Cardiac fibroblast (primary cell): ENCODE results near the gene CELSR1.

Source experiments
- DNase-seq, 2 donors: peaks; one replicate each; pipeline versions ENCODE4 v3.0.0 to v3.0.0-alpha.2; 2010; ENCODE audit warnings: low read depth in 2 of 2
- H3K4me3 ChIP-seq, 2 donors: replicated peaks in 1 of 2; 1 replicate in 1 of 2; 2 replicates in 1 of 2; pipeline ENCODE4 v1.5.1; 2011; ENCODE audit warnings: low read depth in 2 of 2, low read length in 2 of 2, mild to moderate bottlenecking in 2 of 2, moderate library complexity in 1 of 2
- TF ChIP-seq, protein P1 (sequence below): IDR thresholded peaks from one replicate; pipeline ENCODE4 v1.5.1; 2011; ENCODE audit warnings: low read depth, mild to moderate bottlenecking, low read length, inconsistent platforms

The CELSR1 gene

GRCh38 chr22:46380581-46380980 lies 156.8 kb downstream of the CELSR1 start:
- TF ChIP-seq, protein P1, sequence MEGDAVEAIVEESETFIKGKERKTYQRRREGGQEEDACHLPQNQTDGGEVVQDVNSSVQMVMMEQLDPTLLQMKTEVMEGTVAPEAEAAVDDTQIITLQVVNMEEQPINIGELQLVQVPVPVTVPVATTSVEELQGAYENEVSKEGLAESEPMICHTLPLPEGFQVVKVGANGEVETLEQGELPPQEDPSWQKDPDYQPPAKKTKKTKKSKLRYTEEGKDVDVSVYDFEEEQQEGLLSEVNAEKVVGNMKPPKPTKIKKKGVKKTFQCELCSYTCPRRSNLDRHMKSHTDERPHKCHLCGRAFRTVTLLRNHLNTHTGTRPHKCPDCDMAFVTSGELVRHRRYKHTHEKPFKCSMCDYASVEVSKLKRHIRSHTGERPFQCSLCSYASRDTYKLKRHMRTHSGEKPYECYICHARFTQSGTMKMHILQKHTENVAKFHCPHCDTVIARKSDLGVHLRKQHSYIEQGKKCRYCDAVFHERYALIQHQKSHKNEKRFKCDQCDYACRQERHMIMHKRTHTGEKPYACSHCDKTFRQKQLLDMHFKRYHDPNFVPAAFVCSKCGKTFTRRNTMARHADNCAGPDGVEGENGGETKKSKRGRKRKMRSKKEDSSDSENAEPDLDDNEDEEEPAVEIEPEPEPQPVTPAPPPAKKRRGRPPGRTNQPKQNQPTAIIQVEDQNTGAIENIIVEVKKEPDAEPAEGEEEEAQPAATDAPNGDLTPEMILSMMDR, result no peak
- DNase-seq, result no peak
- H3K4me3 ChIP-seq, result no peak overlapping the region

DNA sequence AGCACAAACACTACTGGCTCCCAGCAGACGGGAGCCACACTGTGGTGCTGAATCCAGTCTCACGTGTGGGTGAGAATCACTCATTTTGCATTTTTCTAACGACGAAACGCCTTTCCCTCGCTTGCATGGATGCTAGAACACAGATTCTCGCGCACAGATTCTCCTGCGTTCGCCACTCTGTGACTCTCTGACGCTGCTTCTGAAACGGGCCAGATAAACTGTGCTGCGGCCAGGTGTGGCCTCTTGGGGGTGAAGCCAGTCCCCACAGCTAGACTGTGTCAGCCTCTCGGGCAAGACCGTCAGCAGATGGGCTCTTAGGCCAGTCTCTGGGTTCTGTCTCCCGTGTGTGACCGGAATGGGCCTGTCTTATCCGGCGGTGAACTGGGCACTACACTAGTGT lies 157.4 kb downstream of the CELSR1 start:
- TF ChIP-seq, protein P1, result no peak
- no peak overlapping the region for H3K4me3 ChIP-seq
- DNase-seq, result no peak

GRCh38 chr22:46379066-46379930 lies 158.1 kb downstream of the CELSR1 start:
- no peak overlapping the region for H3K4me3 ChIP-seq
- DNase-seq, result no peak
- TF ChIP-seq, protein P1, result no peak

DNA sequence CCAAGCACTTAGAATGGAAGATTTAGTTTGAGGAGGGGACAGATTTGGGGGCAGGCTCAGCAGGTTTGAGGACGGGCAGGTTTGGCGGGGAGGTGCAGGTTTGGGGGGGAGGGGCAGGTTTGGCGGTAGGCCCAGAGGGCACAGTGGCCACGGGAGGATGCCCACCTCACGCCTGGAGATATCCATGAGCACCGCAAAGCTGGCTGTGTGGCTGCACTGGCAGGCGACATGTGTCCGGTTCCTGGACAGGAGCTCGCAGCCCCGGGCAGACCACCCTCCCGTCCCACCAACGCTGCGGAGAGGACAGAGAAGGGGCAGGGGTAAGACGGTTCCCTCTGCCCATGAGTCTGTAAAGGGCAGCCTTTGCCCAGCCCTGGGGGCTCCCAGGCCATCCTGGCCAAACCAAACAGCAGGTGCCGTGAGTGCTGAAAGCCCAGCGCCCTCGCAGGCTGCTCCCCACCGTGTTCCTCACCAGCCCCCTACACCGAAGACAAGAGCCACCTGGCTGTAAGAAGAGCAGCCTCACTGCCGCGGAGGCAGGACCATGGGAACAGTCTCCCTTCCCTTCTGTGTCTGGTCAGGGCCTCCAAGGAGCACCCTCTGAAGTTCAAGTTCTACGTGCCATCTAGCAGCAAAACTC lies 158.9 kb downstream of the CELSR1 start:
- no peak for DNase-seq
- H3K4me3 ChIP-seq, result no peak overlapping the region
- TF ChIP-seq, protein P1, result no peak

GRCh38 chr22:46377525-46378425 lies 159.6 kb downstream of the CELSR1 start:
- peak; percentile 18 to 26 for DNase-seq
- TF ChIP-seq, protein P1, result no peak
- no peak overlapping the region for H3K4me3 ChIP-seq

DNA sequence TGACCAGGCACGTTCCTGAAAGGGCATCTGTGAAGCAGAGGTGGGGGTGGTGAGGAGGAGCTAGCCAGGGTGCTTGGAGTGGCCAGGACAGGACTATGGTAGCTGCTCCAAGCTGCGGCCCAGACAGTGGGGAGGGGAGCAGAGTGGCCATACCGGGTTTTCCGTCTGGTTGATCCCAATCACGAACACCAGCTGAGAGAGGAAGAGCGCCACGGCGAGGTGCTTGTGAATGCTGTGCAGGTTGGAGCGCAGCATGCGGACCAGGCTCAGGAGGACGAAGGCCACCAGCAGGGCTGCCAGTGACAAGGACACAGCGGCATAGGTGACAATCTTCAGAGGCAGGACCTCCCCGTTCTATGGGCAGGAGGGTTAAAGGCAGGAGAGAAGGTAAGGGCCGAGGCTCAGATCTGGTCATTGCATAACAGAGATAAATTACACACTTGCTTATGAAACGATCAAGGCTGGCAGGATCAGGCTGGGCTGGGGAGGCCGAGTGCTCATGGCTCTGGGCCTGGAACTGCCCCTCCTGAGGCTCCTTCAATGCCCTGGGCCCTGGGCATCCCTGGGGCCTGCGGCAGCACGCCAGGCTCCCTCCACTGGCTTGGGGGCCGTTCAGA lies 160.4 kb downstream of the CELSR1 start:
- no peak for DNase-seq
- TF ChIP-seq, protein P1, result no peak
- no peak overlapping the region for H3K4me3 ChIP-seq
